ENCODE results near the gene GMCL2. TPM values are rescaled to one million over a fixed set of nuclear protein-coding genes. Genes with fewer than 3 reads are reported as not detected.

Gene GMCL2
- total RNA-seq, 1 experiment from 2014 or later = not detected

GRCh38 chr5:178143901-178144300, 43.3 kb downstream of the GMCL2 start:
- Histone ChIP-seq H4K20me1 (ENCODE audit: low read length) (no peaks in the 10 kb centered on the region), H3K27me3 (ENCODE audit: low read length) (no peaks in the 10 kb centered on the region), H3K79me2 (ENCODE audit: low read length) (no peaks in the 10 kb centered on the region), H2AFZ (ENCODE audit: low read length) (no peak overlapping the region), H3K4me3 (ENCODE audit: low read length) (no peak overlapping the region), H3K9me3 (ENCODE audit: low read length) (no peaks in the 10 kb centered on the region), H3K4me2 (ENCODE audit: low read length) (no peak overlapping the region), H3K4me1 (ENCODE audit: insufficient read depth, low read length) (peaks cover 14% of the 10 kb centered on the region), H3K36me3 (ENCODE audit: low read depth, low read length) (peaks cover 44% of the 10 kb centered on the region), H3K9me2 (replicated peaks; ENCODE audit: low read length) (no peaks in the 10 kb centered on the region), H3K9ac (ENCODE audit: low read length) (no peak overlapping the region), H3F3A (ENCODE audit: low read length, unreplicated experiment) (no peaks in the 10 kb centered on the region), H3K27ac (ENCODE audit: low read length) (no peak overlapping the region)
- BruUV-seq (replicated peaks) = no TSS peak
- ATAC-seq (no peak), DNase-seq (no peak)
- TF ChIP-seq EZH2phosphoT487 (IDR thresholded peaks at IDR 0.05; ENCODE audit: borderline replicate concordance, low read length) (no peak), CTCF (conservative IDR thresholded peaks at IDR 0.05; ENCODE audit: low read depth, low read length) (no peak), EZH2 (IDR thresholded peaks at IDR 0.05; ENCODE audit: low read length, unreplicated experiment) (no peak)
- CTCF ChIA-PET = no interaction called here
- POLR2A ChIA-PET (ENCODE audit: unreplicated experiment) = no interaction called here
- intact Hi-C loops (cut with micrococcal nuclease) = no loop called here

- no peaks in the 10 kb centered on the region for H3F3A ChIP-seq (ENCODE audit: low read length, unreplicated experiment)
- H3K9me3 ChIP-seq (ENCODE audit: low read length) = no peaks in the 10 kb centered on the region
- H3K9ac ChIP-seq (ENCODE audit: low read length) = no peak overlapping the region
- no peak overlapping the region for H3K4me3 ChIP-seq (ENCODE audit: low read length)
- ATAC-seq = no peak
- H3K36me3 ChIP-seq (ENCODE audit: low read depth, low read length) = peaks cover 37% of the 10 kb centered on the region
- intact Hi-C loops (cut with micrococcal nuclease) = no loop called here
- H3K79me2 ChIP-seq (ENCODE audit: low read length) = no peaks in the 10 kb centered on the region
- TF ChIP-seq EZH2 (IDR thresholded peaks at IDR 0.05; ENCODE audit: low read length, unreplicated experiment) (no peak), EZH2phosphoT487 (IDR thresholded peaks at IDR 0.05; ENCODE audit: borderline replicate concordance, low read length) (no peak), CTCF (conservative IDR thresholded peaks at IDR 0.05; ENCODE audit: low read depth, low read length) (no peak)
- H4K20me1 ChIP-seq (ENCODE audit: low read length) = no peaks in the 10 kb centered on the region
- no peak overlapping the region for H2AFZ ChIP-seq (ENCODE audit: low read length)
- no peak overlapping the region for H3K27ac ChIP-seq (ENCODE audit: low read length)
- DNase-seq = no peak
- no peaks in the 10 kb centered on the region for H3K9me2 ChIP-seq (replicated peaks; ENCODE audit: low read length)
- no peak overlapping the region for H3K4me2 ChIP-seq (ENCODE audit: low read length)
- CTCF ChIA-PET = no interaction called here
- H3K4me1 ChIP-seq (ENCODE audit: insufficient read depth, low read length) = peaks cover 14% of the 10 kb centered on the region
- no peaks in the 10 kb centered on the region for H3K27me3 ChIP-seq (ENCODE audit: low read length)
- no TSS peak for BruUV-seq (replicated peaks)
- POLR2A ChIA-PET (ENCODE audit: unreplicated experiment) = no interaction called here
Measured at GRCh38 chr5:178143246-178143645, 43.9 kb downstream of the GMCL2 start.

- Histone ChIP-seq H3K36me3 (ENCODE audit: low read depth, low read length) (peaks cover 31% of the 10 kb centered on the region), H3K79me2 (ENCODE audit: low read length) (no peaks in the 10 kb centered on the region), H3K9me2 (replicated peaks; ENCODE audit: low read length) (no peaks in the 10 kb centered on the region), H2AFZ (ENCODE audit: low read length) (no peak overlapping the region), H3K4me3 (ENCODE audit: low read length) (no peak overlapping the region), H3K4me1 (ENCODE audit: insufficient read depth, low read length) (peaks cover 14% of the 10 kb centered on the region), H3K9ac (ENCODE audit: low read length) (no peak overlapping the region), H4K20me1 (ENCODE audit: low read length) (no peaks in the 10 kb centered on the region), H3K27me3 (ENCODE audit: low read length) (no peaks in the 10 kb centered on the region), H3K27ac (ENCODE audit: low read length) (no peak overlapping the region), H3K4me2 (ENCODE audit: low read length) (no peak overlapping the region), H3F3A (ENCODE audit: low read length, unreplicated experiment) (no peaks in the 10 kb centered on the region), H3K9me3 (ENCODE audit: low read length) (no peaks in the 10 kb centered on the region)
- CTCF ChIA-PET = no interaction called here
- BruUV-seq (replicated peaks) = no TSS peak
- TF ChIP-seq EZH2 (IDR thresholded peaks at IDR 0.05; ENCODE audit: low read length, unreplicated experiment) (no peak), CTCF (conservative IDR thresholded peaks at IDR 0.05; ENCODE audit: low read depth, low read length) (no peak), EZH2phosphoT487 (IDR thresholded peaks at IDR 0.05; ENCODE audit: borderline replicate concordance, low read length) (no peak)
- intact Hi-C loops (cut with micrococcal nuclease) = no loop called here
- DNase-seq = no peak
- POLR2A ChIA-PET (ENCODE audit: unreplicated experiment) = no interaction called here
- no peak for ATAC-seq
Measured at GRCh38 chr5:178142642-178143041, 44.5 kb downstream of the GMCL2 start.
